Stimulated activated CD4-positive, alpha-beta T cell treated with anti-CD3 and anti-CD28 coated beads, Interleukin-4, amount 100 ng/mL, for 1 hour (primary cell): ENCODE measurements around the gene CAMKMT.

Source experiments
- DNase-seq: peaks from one replicate; pipeline ENCODE4 v3.0.0-alpha.2; 2020

CAMKMT gene

GRCh38 chr2:44706681-44707553, 345.2 kb downstream of the CAMKMT start:
- DNase-seq = no peak

- no peak for DNase-seq
Observed at GRCh38 chr2:44707945-44708660, 346.4 kb downstream of the CAMKMT start.

- no peak for DNase-seq
Observed at GRCh38 chr2:44708661-44709000, 346.9 kb downstream of the CAMKMT start.

GRCh38 chr2:44713170-44713569, 351.4 kb downstream of the CAMKMT start:
- no peak for DNase-seq

GRCh38 chr2:44715671-44716081, 353.9 kb downstream of the CAMKMT start:
- DNase-seq = no peak

GRCh38 chr2:44716131-44716530, 354.4 kb downstream of the CAMKMT start:
- no peak for DNase-seq

GRCh38 chr2:44718431-44718830, 356.7 kb downstream of the CAMKMT start:
- DNase-seq = no peak

GRCh38 chr2:44719562-44719961, 357.8 kb downstream of the CAMKMT start:
- no peak for DNase-seq

GRCh38 chr2:44722026-44722625, 360.4 kb downstream of the CAMKMT start:
- DNase-seq = no peak

GRCh38 chr2:44723921-44724320, 362.2 kb downstream of the CAMKMT start:
- DNase-seq = no peak

- DNase-seq = no peak
Observed at GRCh38 chr2:44730593-44730992, 368.8 kb downstream of the CAMKMT start.

- DNase-seq = no peak
Observed at GRCh38 chr2:44731505-44731904, 369.8 kb downstream of the CAMKMT start.

- DNase-seq = no peak
Observed at GRCh38 chr2:44736270-44736942, 374.7 kb downstream of the CAMKMT start.

GRCh38 chr2:44740678-44741077, 378.9 kb downstream of the CAMKMT start:
- DNase-seq = no peak

GRCh38 chr2:44741507-44741906, 379.8 kb downstream of the CAMKMT start:
- no peak for DNase-seq

GRCh38 chr2:44742057-44742456, 380.3 kb downstream of the CAMKMT start:
- DNase-seq = no peak

- DNase-seq = no peak
Observed at GRCh38 chr2:44743473-44743872, 381.7 kb downstream of the CAMKMT start.

- DNase-seq = no peak
Observed at GRCh38 chr2:44744961-44745892, 383.5 kb downstream of the CAMKMT start.

- DNase-seq = no peak
Observed at GRCh38 chr2:44745922-44746766, 384.4 kb downstream of the CAMKMT start.

- no peak for DNase-seq
Observed at GRCh38 chr2:44746856-44747615, 385.3 kb downstream of the CAMKMT start.
